Left cardiac atrium (tissue), 4 donors: Measurements from ENCODE around the gene NMBR. TPM values are rescaled to one million over a fixed set of nuclear protein-coding genes. Genes with fewer than 3 reads are reported as not detected.
"Not testable (repeated sequence)": the region's sequence is repeated elsewhere in the genome, so short reads cannot be mapped to it uniquely, and the experiment has no call there.

Source experiments
- ATAC-seq, 2 donors: fragments of 200-7000 bp; cut with Tn5 transposase; one replicate each; pipeline ENCODE4 v1.9.1; 2020; ENCODE audit warnings: mild to moderate bottlenecking in 2 of 2, moderate library complexity in 2 of 2
- DNase-seq: peaks from one replicate; pipeline ENCODE4 v3.0.0-alpha.2; 2020
- intact Hi-C, 2 donors: fragments of 100-400 bp; cut with DNase I; formaldehyde crosslinking; loops; one replicate each; pipeline versions ENCODE4 v1.14.1 to v1.15.1; 2022 to 2023
- total RNA-seq, 2 donors: library from RNA; stranded (reverse); fragmentation: NEBNext Ultra II Directional; extraction: Animal tissue kit (Norgen Biotek cat#: 25700); gene quantifications; one replicate each; pipeline ENCODE4 v1.2.1, GENCODE V29; 2021
- donor health status: DM: no; HTN: yes; CAD: no.
- donor health status: DM: no; HTN: yes; CAD: no; lungs with severe emphysema.
- donor health status: DM: yes; HTN: yes; CAD: no.
- donor health status: Dilated cardiomyopathy.

NMBR gene
- total RNA-seq, 2 donors from 2014 or later = not detected

- ATAC-seq (peak in 1 of 2 donors; percentile 47), DNase-seq (no peak)
- intact Hi-C loops = loop anchor here in 1 of 2 donors (10.0 kb wide), 1 partner anchor 49 kb away; no protein-coding TSS in a partner anchor
These were observed 9.2 kb upstream of the NMBR start for GRCh38 chr6:142155895-142156757.

DNA sequence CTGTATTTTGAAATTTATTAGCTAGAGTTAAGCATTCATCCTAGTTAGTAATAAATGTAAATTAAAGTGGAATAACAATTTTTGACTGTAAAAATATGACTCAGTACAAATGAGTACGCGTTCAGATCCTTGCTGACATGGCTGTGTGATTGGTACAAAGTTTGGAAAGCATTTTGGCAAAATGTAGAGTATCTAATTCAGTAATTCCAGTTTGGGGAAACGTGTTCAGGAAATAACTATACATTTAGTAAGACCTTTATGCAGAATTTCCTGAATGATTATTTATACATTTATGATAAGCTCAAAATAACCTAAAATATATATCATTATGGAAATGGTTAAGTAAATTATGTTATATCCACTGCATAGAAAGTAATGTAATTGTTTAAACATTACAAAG is 8.2 kb upstream of the NMBR start:
- intact Hi-C loops = loop anchor here in 1 of 2 donors (10.0 kb wide), 1 partner anchor 50 kb away; no protein-coding TSS in a partner anchor
- no peak for DNase-seq
- no peak for ATAC-seq

DNA sequence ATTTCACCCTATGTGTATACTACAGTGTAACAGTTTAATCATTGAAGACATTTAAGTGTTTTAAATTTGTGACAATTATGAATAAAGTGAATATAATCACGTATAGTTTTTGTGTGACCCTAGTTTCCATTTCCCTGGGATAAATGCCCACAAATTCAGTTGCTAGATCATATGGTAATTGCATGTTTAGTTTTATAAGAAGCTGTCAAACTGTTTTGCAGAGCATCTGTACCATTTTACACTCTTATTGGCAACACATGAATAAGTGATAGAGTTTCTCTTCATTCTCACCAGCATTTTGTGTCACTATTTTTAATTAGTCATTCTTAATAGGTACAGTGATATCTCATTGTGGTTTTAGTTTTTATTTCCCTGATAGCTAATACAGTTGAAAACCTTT is 7.4 kb upstream of the NMBR start:
- ATAC-seq = no peak
- no peak for DNase-seq
- intact Hi-C loops = loop anchor here in 1 of 2 donors (10.0 kb wide), 1 partner anchor 50 kb away; no protein-coding TSS in a partner anchor

- ATAC-seq = no peak
- DNase-seq = no peak
- intact Hi-C loops = loop anchor here in 1 of 2 donors (10.0 kb wide), 1 partner anchor 52 kb away; no protein-coding TSS in a partner anchor
These were observed 6.3 kb upstream of the NMBR start for GRCh38 chr6:142153196-142153595.

DNA sequence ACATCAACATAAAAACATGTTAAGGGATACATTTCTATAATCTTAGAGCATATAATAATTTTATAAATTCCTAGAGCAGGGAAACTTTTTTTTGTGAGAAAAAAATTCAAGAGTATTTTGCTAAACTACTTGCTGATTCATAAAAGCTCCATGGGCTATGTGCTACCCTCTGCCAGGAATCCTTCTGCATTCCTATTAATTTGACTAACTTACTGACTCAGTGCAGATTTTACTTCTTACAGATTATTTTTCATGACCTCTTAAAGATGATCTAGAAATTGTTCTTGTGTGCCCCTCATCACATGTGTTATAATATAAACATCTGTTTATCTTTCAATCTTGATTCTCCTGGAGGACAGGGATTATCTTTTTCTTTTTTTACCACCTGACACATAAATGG is 5.8 kb upstream of the NMBR start:
- intact Hi-C loops = loop anchor here in 1 of 2 donors (10.0 kb wide), 1 partner anchor 52 kb away; no protein-coding TSS in a partner anchor
- peak in 1 of 2 donors; percentile 68 for ATAC-seq
- DNase-seq = no peak

DNA sequence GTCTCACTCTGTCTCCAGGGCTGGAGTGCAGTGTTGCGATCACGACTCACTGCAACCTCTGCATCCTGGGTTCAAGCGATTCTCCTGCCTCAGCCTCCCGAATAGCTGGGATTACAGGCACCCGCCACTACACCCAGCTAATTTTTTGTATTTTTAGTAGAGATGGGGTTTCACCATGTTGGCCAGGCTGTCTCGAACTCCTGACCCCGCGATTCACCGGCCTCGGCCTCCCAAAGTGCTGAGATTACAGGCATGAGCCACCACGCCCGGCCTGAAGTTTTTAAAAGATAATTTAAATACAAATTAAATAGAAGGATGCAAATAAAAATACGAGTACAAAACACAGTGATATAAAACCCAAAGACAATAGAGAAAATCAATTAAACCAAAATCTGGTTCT is 5.4 kb downstream of the NMBR start:
- intact Hi-C loops = not testable (repeated sequence)

DNA sequence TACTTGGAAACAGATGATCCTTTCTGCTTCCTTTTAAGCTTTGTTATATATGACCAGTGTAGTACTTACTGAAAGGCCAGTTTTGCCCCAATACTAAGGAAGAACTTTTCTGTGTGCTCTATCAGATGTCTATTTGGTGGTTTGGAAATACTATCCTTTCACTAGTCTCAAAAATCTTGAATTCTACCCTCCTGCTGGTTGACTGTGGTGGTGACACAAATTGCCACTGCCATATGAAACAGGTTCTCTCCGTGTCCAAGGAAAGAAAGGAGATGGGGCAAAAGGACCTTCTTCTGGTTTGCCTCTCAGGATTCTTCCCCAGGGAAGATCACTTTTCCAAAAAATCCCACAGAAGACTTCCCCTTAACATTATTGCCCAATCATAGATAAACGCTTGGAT is 8.0 kb downstream of the NMBR start:
- ATAC-seq (no peak), DNase-seq (no peak)
- intact Hi-C loops = no loop called here

More for the DNA sequence above, 5.4 kb downstream of the NMBR start:
- not testable (repeated sequence) for DNase-seq, ATAC-seq

DNA sequence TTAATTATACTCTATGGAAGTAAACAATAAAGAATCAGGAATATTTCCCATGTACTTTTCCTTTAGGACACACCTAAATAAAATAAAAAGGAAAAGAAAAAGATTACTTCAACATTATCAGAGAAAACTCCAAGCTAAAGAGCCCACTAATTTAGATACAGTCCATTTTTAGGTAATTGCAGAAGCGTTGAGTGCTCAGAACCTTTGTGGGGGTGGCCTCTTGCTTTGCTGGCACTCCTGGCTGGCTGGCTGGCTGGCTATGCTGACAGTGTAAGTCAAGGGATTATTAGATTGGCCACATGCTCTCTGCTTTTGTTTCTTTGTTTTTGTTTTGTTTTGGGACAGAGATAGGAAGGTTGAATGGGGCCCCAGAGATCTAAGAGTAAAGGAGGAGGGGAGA is 14.3 kb downstream of the NMBR start, which contains the start of gene GJE1:
Gene GJE1 (plus strand): TSS at position 301 of the 400 bp plus-strand sequence. CDS start 234 bp downstream, outside the sequence.
- DNase-seq = no peak
- intact Hi-C loops = no loop called here
- no peak for ATAC-seq

GRCh38 chr6:142130814-142131213 is 16.1 kb downstream of the NMBR start:
- ATAC-seq (no peak), DNase-seq (no peak)
- intact Hi-C loops = no loop called here

DNA sequence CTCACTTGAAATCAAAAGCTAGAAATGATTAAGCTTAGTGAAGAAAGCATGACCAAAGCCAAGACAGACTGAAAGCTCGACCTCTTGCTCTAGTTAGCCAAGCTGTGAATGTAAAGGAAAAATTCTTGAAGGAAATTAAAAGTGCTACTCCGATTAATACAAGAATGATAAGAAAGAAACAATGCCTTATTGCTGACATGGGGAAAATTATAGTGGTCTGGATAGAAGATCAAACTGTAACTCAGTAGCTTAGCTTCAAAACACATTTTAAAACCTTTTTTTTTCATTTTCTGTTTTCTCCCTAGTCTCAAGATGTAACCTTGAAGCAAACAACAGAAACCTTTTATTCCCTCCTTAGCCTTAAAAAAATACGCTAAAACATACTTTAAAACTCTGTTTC is 25.6 kb downstream of the NMBR start:
- intact Hi-C loops = no loop called here
- ATAC-seq = no peak

DNA sequence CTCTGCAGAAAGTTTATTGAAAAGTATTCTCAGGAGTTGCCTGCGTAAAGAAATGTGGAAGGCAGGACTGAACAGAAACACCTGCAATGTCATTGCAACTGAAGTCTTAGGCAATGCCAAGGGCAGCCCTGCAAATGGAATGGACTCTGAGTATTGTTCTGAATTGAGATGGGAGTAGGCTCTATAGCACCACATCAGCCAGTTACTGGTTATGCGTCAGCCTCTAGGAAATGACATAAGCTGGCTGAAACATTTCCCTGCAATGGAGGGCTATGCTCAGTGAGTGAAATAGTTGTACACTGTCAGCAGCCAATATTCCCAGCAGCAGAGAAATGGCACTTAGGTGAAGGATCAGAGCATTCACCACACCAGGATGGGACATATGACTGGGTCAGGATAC is 28.0 kb downstream of the NMBR start:
- intact Hi-C loops = loop anchor here in 1 of 2 donors (10.0 kb wide), 1 partner anchor 444 kb away; no protein-coding TSS in a partner anchor
- ATAC-seq = no peak

More for the DNA sequence above, 25.6 kb downstream of the NMBR start:
- DNase-seq = no peak

DNA sequence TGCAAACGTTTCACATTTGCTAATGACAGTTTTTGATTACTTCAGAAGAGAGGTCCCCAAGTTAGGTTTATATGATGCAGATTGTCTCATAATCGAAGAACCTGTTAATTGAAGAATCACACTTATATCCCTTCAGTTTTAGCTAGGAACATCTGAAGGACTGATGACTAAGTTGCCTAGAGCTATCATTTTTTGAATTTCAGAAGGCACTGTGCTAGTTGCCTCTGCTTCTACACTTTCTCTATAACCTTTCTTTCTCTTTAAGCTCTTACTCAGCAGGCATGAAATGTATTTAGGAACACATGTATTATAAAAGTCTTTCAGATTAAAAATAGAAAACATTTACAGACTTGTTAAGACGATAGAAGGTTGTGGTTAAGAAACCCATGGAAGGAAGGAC is 28.6 kb downstream of the NMBR start:
- intact Hi-C loops = loop anchor here in 1 of 2 donors (10.0 kb wide), 1 partner anchor 444 kb away; no protein-coding TSS in a partner anchor
- DNase-seq (no peak), ATAC-seq (no peak)

More for the DNA sequence above, 28.0 kb downstream of the NMBR start:
- no peak for DNase-seq

GRCh38 chr6:142117366-142117765 is 29.6 kb downstream of the NMBR start:
- DNase-seq = no peak
- no peak for ATAC-seq
- intact Hi-C loops = loop anchor here in 1 of 2 donors (10.0 kb wide), 1 partner anchor 443 kb away; no protein-coding TSS in a partner anchor

- DNase-seq (peak; percentile 75), ATAC-seq (no peak)
- intact Hi-C loops = loop anchor here (5.0 to 10.0 kb wide), 2 partner anchors 435 to 438 kb away; no protein-coding TSS in a partner anchor
These were observed 34.4 kb downstream of the NMBR start for GRCh38 chr6:142112451-142113061.

- DNase-seq = not testable (repeated sequence)
- intact Hi-C loops = loop anchor here (5.0 to 10.0 kb wide), 2 partner anchors 434 to 436 kb away; no protein-coding TSS in a partner anchor
These were observed 36.1 kb downstream of the NMBR start for GRCh38 chr6:142110820-142111219.

DNA sequence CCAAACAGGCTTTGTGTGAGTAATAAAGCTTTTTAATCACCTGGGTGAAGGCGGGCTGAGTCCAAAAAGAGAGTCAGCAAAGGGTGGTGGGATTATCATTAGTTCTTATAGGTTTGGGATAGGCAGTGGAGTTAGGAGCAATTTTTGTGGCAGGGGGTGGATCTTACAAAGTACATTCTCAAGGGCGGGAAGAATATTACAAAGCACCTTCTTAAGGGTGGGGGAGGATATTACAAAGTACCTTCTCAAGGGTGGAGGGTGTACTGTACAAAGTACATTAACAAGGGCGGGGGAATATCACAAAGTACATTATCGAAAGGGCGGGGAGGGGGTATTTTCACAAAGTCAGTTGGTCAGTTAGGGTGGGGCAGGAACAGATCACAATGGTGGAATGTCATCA is 42.1 kb downstream of the NMBR start:
- intact Hi-C loops, DNase-seq, ATAC-seq: not testable (repeated sequence)

More at GRCh38 chr6:142110820-142111219, 36.1 kb downstream of the NMBR start:
- not testable (repeated sequence) for ATAC-seq

- ATAC-seq = peak in 1 of 2 donors; percentile 33
- intact Hi-C loops = no loop called here
- DNase-seq = no peak
These were observed 58.1 kb downstream of the NMBR start for GRCh38 chr6:142088858-142089216.

- intact Hi-C loops = no loop called here
- ATAC-seq = no peak
- no peak for DNase-seq
These were observed 58.7 kb downstream of the NMBR start for GRCh38 chr6:142087950-142088857.
